K562 (cell line): ENCODE results near the gene NET1. TPM values are rescaled to one million over a fixed set of nuclear protein-coding genes. Genes with fewer than 3 reads are reported as not detected.

Source experiments
- HDAC6 ChIP-seq: IDR thresholded peaks from 2 replicates; pipeline ENCODE4 v1.6.1; 2012; ENCODE audit warnings: low read depth, mild to moderate bottlenecking, control low read depth, inconsistent platforms, low read length, moderate library complexity
- HMG20A ChIP-seq: fragments of 450-650 bp; formaldehyde crosslinking; conservative IDR thresholded peaks from 2 replicates; pipeline ENCODE4 v1.4.0; 2020; ENCODE audit warnings: mild to moderate bottlenecking, mixed read lengths
- KLF6 ChIP-seq: fragments of 250-450 bp; sonication (Bioruptor Pico); IDR thresholded peaks from 2 replicates; pipeline ENCODE4 v1.4.0; 2020; ENCODE audit warnings: mild to moderate bottlenecking, moderate library complexity, borderline replicate concordance
- NEUROD1 ChIP-seq: fragments of 150-350 bp; IDR thresholded peaks from 2 replicates; pipeline ENCODE4 v1.6.1; 2014; ENCODE audit warnings: borderline replicate concordance, low read length, low read depth; ENCODE audit not compliant: partially characterized antibody
- TARDBP ChIP-seq: fragments of 450-650 bp; IDR thresholded peaks from 2 replicates; pipeline ENCODE4 v1.6.1; 2016
- TBP ChIP-seq: optimal IDR thresholded peaks from 2 replicates; pipeline ENCODE3; 2011; ENCODE audit warnings: low read depth, low read length, improper control_type of control experiment
- USF1 ChIP-seq: sonication (generic); formaldehyde crosslinking; IDR thresholded peaks from 2 replicates; pipeline ENCODE4 v1.9.0; 2022; ENCODE audit warnings: mild to moderate bottlenecking, missing genetic modification reagents
- WHSC1 ChIP-seq: IDR thresholded peaks from one replicate; pipeline ENCODE4 v1.6.1; 2012; ENCODE audit warnings: low read length, control low read depth, inconsistent platforms
- ZHX1 ChIP-seq: fragments of 150-350 bp; conservative IDR thresholded peaks from 2 replicates; pipeline ENCODE4 v1.6.1; 2014; ENCODE audit warnings: low read length
- ZNF217 ChIP-seq: sonication (generic); formaldehyde crosslinking; IDR thresholded peaks from 2 replicates; pipeline ENCODE4 v1.8.0; 2022; ENCODE audit warnings: mild to moderate bottlenecking, missing genetic modification reagents
- ZNF41 ChIP-seq: fragments of 250-450 bp; sonication (Bioruptor Pico); conservative IDR thresholded peaks from 2 replicates; pipeline ENCODE4 v1.4.0; 2020; ENCODE audit warnings: mild to moderate bottlenecking
- ZNF778 ChIP-seq: fragments of 450-650 bp; formaldehyde crosslinking; IDR thresholded peaks from 2 replicates; pipeline ENCODE4 v1.4.0; 2020; ENCODE audit warnings: mild to moderate bottlenecking, moderate library complexity
- polyA plus RNA-seq, 8 experiments: library from polyadenylated mRNA; depleted of rRNA in 4 of 8; stranded (reverse) in 5 of 8; unstranded in 3 of 8; fragments of >200 nt; fragmentation: Nextera tagmentation in 2 of 8; fragmentation: Illumina TruSeq in 1 of 8; extraction: Ambion mirVana in 2 of 8; extraction: Trizol in 1 of 8; gene quantifications; 2 replicates each; pipeline versions ENCODE4 v1.2.1 to v1.2.3, GENCODE V29; 2011 to 2014; ENCODE audit warnings: inconsistent platforms in 1 of 8, missing spikeins in 1 of 8
- total RNA-seq, 7 experiments: library from RNA; depleted of rRNA in 6 of 7; stranded (reverse); fragments of >200 nt in 6 of 7; fragmentation: Illumina TruSeq in 2 of 7; extraction: Trizol in 2 of 7; gene quantifications; 2 replicates each; pipeline versions ENCODE4 v1.2.1 to v1.2.3, GENCODE V29; 2011 to 2021; ENCODE audit warnings: low replicate concordance in 1 of 7
- TF ChIP-seq, protein P1 (sequence below): sonication (generic); formaldehyde crosslinking; IDR thresholded peaks from 2 replicates; pipeline ENCODE4 v1.8.0; 2023; ENCODE audit warnings: missing genetic modification reagents, mild to moderate bottlenecking, borderline replicate concordance
- TF ChIP-seq, protein P2 (sequence below): fragments of 250-450 bp; sonication (Bioruptor Pico); IDR thresholded peaks from 2 replicates; pipeline ENCODE4 v1.9.0; 2021; ENCODE audit warnings: mild to moderate bottlenecking, inconsistent platforms
- TF ChIP-seq, protein P3 (sequence below): fragments of 200-800 bp; sonication (Bioruptor generic); IDR thresholded peaks from 2 replicates; pipeline ENCODE4 v1.6.1; 2017; ENCODE audit warnings: missing genetic modification characterization, missing compliant biosample characterization

Gene NET1
- total and polyA plus RNA-seq, 9 of the 15 experiments (the other 6 are each of a cell fraction or from before 2014, with no cell fraction given), result 47.4 to 258 (median 106) TPM

DNA sequence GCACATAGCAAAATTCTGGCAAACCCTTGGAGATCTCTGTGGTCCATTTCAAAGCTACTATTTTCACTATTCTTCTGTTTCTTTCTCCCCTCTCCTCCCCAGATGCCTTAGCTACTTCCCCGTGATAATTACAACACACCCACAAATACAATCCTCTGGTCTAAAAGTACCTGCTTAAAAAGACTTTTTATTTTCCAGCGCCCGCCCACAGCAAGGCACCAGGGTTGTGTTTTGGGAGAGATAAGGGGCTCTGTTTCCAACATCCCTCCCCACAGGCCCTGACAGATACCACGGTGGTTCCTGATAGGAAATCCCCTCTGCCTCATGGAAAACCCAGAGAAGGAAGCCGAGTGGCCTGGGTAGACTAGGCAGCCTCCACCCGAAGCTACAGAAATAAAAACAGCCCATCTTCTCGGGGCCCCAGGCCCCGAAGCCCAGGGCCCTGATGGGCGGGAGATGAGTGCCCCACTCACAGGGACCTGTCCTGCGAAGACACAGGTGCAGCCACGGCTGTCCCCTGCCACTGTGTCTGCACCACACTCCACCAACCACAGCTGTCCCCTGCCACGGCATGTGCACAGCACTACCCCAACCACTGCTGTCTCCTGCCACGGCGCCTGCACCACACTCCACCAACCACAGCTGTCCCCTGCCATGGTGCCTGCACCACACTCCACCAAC, 67.3 kb downstream of the NET1 start (continued):
- TF ChIP-seq, protein P1, sequence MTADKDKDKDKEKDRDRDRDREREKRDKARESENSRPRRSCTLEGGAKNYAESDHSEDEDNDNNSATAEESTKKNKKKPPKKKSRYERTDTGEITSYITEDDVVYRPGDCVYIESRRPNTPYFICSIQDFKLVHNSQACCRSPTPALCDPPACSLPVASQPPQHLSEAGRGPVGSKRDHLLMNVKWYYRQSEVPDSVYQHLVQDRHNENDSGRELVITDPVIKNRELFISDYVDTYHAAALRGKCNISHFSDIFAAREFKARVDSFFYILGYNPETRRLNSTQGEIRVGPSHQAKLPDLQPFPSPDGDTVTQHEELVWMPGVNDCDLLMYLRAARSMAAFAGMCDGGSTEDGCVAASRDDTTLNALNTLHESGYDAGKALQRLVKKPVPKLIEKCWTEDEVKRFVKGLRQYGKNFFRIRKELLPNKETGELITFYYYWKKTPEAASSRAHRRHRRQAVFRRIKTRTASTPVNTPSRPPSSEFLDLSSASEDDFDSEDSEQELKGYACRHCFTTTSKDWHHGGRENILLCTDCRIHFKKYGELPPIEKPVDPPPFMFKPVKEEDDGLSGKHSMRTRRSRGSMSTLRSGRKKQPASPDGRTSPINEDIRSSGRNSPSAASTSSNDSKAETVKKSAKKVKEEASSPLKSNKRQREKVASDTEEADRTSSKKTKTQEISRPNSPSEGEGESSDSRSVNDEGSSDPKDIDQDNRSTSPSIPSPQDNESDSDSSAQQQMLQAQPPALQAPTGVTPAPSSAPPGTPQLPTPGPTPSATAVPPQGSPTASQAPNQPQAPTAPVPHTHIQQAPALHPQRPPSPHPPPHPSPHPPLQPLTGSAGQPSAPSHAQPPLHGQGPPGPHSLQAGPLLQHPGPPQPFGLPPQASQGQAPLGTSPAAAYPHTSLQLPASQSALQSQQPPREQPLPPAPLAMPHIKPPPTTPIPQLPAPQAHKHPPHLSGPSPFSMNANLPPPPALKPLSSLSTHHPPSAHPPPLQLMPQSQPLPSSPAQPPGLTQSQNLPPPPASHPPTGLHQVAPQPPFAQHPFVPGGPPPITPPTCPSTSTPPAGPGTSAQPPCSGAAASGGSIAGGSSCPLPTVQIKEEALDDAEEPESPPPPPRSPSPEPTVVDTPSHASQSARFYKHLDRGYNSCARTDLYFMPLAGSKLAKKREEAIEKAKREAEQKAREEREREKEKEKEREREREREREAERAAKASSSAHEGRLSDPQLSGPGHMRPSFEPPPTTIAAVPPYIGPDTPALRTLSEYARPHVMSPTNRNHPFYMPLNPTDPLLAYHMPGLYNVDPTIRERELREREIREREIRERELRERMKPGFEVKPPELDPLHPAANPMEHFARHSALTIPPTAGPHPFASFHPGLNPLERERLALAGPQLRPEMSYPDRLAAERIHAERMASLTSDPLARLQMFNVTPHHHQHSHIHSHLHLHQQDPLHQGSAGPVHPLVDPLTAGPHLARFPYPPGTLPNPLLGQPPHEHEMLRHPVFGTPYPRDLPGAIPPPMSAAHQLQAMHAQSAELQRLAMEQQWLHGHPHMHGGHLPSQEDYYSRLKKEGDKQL (CRISPR knock-in tag), result no peak
- TF ChIP-seq ZHX1, result no peak
- TF ChIP-seq TBP, result peak; percentile 88
- TF ChIP-seq, protein P2, sequence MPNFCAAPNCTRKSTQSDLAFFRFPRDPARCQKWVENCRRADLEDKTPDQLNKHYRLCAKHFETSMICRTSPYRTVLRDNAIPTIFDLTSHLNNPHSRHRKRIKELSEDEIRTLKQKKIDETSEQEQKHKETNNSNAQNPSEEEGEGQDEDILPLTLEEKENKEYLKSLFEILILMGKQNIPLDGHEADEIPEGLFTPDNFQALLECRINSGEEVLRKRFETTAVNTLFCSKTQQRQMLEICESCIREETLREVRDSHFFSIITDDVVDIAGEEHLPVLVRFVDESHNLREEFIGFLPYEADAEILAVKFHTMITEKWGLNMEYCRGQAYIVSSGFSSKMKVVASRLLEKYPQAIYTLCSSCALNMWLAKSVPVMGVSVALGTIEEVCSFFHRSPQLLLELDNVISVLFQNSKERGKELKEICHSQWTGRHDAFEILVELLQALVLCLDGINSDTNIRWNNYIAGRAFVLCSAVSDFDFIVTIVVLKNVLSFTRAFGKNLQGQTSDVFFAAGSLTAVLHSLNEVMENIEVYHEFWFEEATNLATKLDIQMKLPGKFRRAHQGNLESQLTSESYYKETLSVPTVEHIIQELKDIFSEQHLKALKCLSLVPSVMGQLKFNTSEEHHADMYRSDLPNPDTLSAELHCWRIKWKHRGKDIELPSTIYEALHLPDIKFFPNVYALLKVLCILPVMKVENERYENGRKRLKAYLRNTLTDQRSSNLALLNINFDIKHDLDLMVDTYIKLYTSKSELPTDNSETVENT, result no peak
- no peak for TF ChIP-seq USF1 (CRISPR knock-in tag)
- TF ChIP-seq TARDBP, result peak; percentile 78; the same call in 1 of the 2 replicates
- TF ChIP-seq ZNF778 (CRISPR knock-in tag), result no peak
- TF ChIP-seq, protein P3, sequence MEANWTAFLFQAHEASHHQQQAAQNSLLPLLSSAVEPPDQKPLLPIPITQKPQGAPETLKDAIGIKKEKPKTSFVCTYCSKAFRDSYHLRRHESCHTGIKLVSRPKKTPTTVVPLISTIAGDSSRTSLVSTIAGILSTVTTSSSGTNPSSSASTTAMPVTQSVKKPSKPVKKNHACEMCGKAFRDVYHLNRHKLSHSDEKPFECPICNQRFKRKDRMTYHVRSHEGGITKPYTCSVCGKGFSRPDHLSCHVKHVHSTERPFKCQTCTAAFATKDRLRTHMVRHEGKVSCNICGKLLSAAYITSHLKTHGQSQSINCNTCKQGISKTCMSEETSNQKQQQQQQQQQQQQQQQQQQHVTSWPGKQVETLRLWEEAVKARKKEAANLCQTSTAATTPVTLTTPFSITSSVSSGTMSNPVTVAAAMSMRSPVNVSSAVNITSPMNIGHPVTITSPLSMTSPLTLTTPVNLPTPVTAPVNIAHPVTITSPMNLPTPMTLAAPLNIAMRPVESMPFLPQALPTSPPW (CRISPR knock-in tag), result peak; percentile 43
- peak; percentile 71 for TF ChIP-seq NEUROD1
- no peak for TF ChIP-seq KLF6
- no peak for TF ChIP-seq WHSC1
- TF ChIP-seq HMG20A, result no peak
- no peak for TF ChIP-seq HDAC6
- TF ChIP-seq ZNF41 (CRISPR knock-in tag), result no peak
- no peak for TF ChIP-seq ZNF217 (CRISPR knock-in tag)
